Coronary artery (tissue), 2 donors: ENCODE measurements around the gene MGAT2.

Experiments
- DNase-seq: peaks from one replicate; pipeline ENCODE4 v3.0.0-alpha.2; 2017; ENCODE audit warnings: low spot score
- H3K27ac ChIP-seq, 2 donors: fragments of 200-600 bp; sonication (generic); one replicate each; pipeline ENCODE4 v1.5.1; 2016 to 2019
- H3K4me3 ChIP-seq: fragments of 200-600 bp; sonication (generic); 2 replicates; pipeline ENCODE4 v1.5.1; 2016; ENCODE audit warnings: mild to moderate bottlenecking, moderate library complexity
- CTCF ChIP-seq: fragments of 200-600 bp; sonication (generic); IDR thresholded peaks from one replicate; pipeline ENCODE4 v1.5.1; 2019; ENCODE audit warnings: antibody characterized with exemption

Gene MGAT2

GRCh38 chr14:49623941-49624839 is 3.6 kb downstream of the MGAT2 start:
- Histone ChIP-seq H3K27ac (no peak overlapping the region), H3K4me3 (no peak overlapping the region)
- no peak for DNase-seq
- no peak for TF ChIP-seq CTCF

- peak; percentile 96 for DNase-seq
- TF ChIP-seq CTCF = peak; percentile 64
- peak overlapping the region; percentile 83 for H3K4me3 ChIP-seq
- peak overlapping the region; percentile 94 to 100 for H3K27ac ChIP-seq
These were observed 13.3 kb downstream of the MGAT2 start for GRCh38 chr14:49633640-49634546.

- TF ChIP-seq CTCF = no peak
- Histone ChIP-seq H3K4me3 (peak within 1 kb of the TSS; percentile 83), H3K27ac (peak within 1 kb of the TSS; percentile 94 to 100)
- peak; percentile 80 for DNase-seq
These were observed 14.1 kb downstream of the MGAT2 start, which contains the start of gene DNAAF2 for GRCh38 chr14:49634547-49635334. DNAAF2 (minus strand) TSS chr14:49635244; CDS start chr14:49635149, 95 bp downstream.

GRCh38 chr14:49636866-49637265 is 16.3 kb downstream of the MGAT2 start:
- no peak for DNase-seq
- no peak overlapping the region for H3K27ac ChIP-seq
- TF ChIP-seq CTCF = no peak
- no peak overlapping the region for H3K4me3 ChIP-seq

GRCh38 chr14:49637534-49638078 is 17.0 kb downstream of the MGAT2 start:
- DNase-seq = no peak
- no peak overlapping the region for H3K4me3 ChIP-seq
- TF ChIP-seq CTCF = no peak
- H3K27ac ChIP-seq = no peak overlapping the region
